ENCODE data around the gene SCYGR3.

DNA sequence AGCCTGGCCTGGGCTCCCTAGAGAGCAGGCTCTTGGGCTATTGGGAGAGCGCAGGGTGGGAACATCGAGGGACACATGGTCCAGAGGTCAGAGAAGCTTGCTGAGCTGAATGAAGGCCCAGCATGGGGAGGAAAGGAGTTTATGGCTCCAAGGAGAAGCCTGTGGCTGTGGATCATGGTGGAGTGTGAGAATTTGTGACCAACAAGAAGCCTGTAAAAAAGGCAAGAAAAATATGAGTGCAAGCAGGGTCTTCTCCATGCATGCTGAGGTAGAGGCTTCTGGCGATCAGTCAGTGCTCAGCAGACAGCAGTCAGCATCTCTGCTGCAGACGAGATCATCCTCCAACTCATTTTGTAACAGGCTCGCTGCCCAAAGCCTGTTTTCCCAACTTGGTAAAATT is 1.3 kb upstream of the SCYGR3 start:
- no peak for TF ChIP-seq POLR2A (IDR thresholded peaks at IDR 0.05)
- TF ChIP-seq, protein P1, sequence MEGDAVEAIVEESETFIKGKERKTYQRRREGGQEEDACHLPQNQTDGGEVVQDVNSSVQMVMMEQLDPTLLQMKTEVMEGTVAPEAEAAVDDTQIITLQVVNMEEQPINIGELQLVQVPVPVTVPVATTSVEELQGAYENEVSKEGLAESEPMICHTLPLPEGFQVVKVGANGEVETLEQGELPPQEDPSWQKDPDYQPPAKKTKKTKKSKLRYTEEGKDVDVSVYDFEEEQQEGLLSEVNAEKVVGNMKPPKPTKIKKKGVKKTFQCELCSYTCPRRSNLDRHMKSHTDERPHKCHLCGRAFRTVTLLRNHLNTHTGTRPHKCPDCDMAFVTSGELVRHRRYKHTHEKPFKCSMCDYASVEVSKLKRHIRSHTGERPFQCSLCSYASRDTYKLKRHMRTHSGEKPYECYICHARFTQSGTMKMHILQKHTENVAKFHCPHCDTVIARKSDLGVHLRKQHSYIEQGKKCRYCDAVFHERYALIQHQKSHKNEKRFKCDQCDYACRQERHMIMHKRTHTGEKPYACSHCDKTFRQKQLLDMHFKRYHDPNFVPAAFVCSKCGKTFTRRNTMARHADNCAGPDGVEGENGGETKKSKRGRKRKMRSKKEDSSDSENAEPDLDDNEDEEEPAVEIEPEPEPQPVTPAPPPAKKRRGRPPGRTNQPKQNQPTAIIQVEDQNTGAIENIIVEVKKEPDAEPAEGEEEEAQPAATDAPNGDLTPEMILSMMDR (IDR thresholded peaks at IDR 0.05), result no peak
